IPS-NIHi11 (cell line): ENCODE results near the gene BEX3.
"Not testable (repeated sequence)": the region's sequence is repeated elsewhere in the genome, so short reads cannot be mapped to it uniquely, and the experiment has no call there.

ENCODE experiments used
- DNase-seq: peaks from one replicate; pipeline ENCODE4 v3.0.0; 2012; ENCODE audit warnings: mixed read lengths, low spot score

The BEX3 gene

GRCh38 chrX:103376118-103376978 is at the start of gene BEX3:
BEX3 (plus strand) TSS chrX:103376538; CDS start chrX:103377522, 984 bp downstream.
- DNase-seq = peak; percentile 73

GRCh38 chrX:103329991-103330390 is 46.3 kb upstream of the BEX3 start, which contains the start of gene TCEAL7:
TCEAL7 (plus strand) TSS chrX:103330239; CDS start chrX:103331404, 1,165 bp downstream.
- peak; percentile 15 for DNase-seq

- peak; percentile 31 for DNase-seq
Observed at GRCh38 chrX:103330681-103331288, 45.6 kb upstream of the BEX3 start.

GRCh38 chrX:103338663-103339062 is 37.7 kb upstream of the BEX3 start:
- no peak for DNase-seq

- no peak for DNase-seq
Observed at GRCh38 chrX:103343105-103343504, 33.2 kb upstream of the BEX3 start.

- DNase-seq = no peak
Observed at GRCh38 chrX:103344606-103345005, 31.7 kb upstream of the BEX3 start.

GRCh38 chrX:103347682-103348397 is 28.5 kb upstream of the BEX3 start:
- no peak for DNase-seq

- DNase-seq = peak; percentile 41
Observed at GRCh38 chrX:103356130-103356798, 20.1 kb upstream of the BEX3 start, which contains the start of gene TCEAL9. TCEAL9 (plus strand) TSS chrX:103356506; CDS start chrX:103357685, 1,179 bp downstream.

GRCh38 chrX:103356858-103357257 is 19.5 kb upstream of the BEX3 start:
- peak; percentile 14 for DNase-seq

- DNase-seq = no peak
Observed at GRCh38 chrX:103357871-103358270, 18.5 kb upstream of the BEX3 start.

GRCh38 chrX:103359605-103360004 is 16.7 kb upstream of the BEX3 start:
- DNase-seq = not testable (repeated sequence)

GRCh38 chrX:103360092-103360491 is 16.2 kb upstream of the BEX3 start:
- no peak for DNase-seq

GRCh38 chrX:103360916-103361315 is 15.4 kb upstream of the BEX3 start:
- no peak for DNase-seq

GRCh38 chrX:103361798-103362197 is 14.5 kb upstream of the BEX3 start:
- no peak for DNase-seq

GRCh38 chrX:103362474-103362873 is 13.9 kb upstream of the BEX3 start:
- DNase-seq = peak; percentile 45

- no peak for DNase-seq
Observed at GRCh38 chrX:103363046-103363445, 13.3 kb upstream of the BEX3 start.

GRCh38 chrX:103367502-103367901 is 8.8 kb upstream of the BEX3 start:
- DNase-seq = no peak

- no peak for DNase-seq
Observed at GRCh38 chrX:103369479-103369878, 6.9 kb upstream of the BEX3 start.

- no peak for DNase-seq
Observed at GRCh38 chrX:103372886-103373285, 3.5 kb upstream of the BEX3 start.

GRCh38 chrX:103373581-103373980 is 2.8 kb upstream of the BEX3 start:
- DNase-seq = no peak

GRCh38 chrX:103376979-103377324 is 614 bp downstream of the BEX3 start:
- DNase-seq = peak; percentile 35

- no peak for DNase-seq
Observed at GRCh38 chrX:103378990-103379389, 2.7 kb downstream of the BEX3 start.
